Spinal cord (tissue), 10 donors: ENCODE results near the gene PDE4B. TPM values are rescaled to one million over a fixed set of nuclear protein-coding genes. Genes with fewer than 3 reads are reported as not detected.
A peak's percentile ranks its signal among the peaks of the same experiment; 100 is the strongest.
"Not testable (repeated sequence)": the region's sequence is repeated elsewhere in the genome, so short reads cannot be mapped to it uniquely, and the experiment has no call there.

ENCODE experiments used
- DNase-seq, 6 donors: peaks; one replicate each; pipeline versions ENCODE4 v3.0.0 to v3.0.0-alpha.2; 2013 to 2015; ENCODE audit warnings: low spot score in 6 of 6, low read depth in 4 of 6
- H3K27ac ChIP-seq: one replicate; pipeline ENCODE4 v1.5.1; 2013; ENCODE audit warnings: low read depth, low read length, control low read depth
- H3K27me3 ChIP-seq: one replicate; pipeline ENCODE4 v1.6.1; 2013; ENCODE audit warnings: low read length; ENCODE audit not compliant: control insufficient read depth, insufficient read depth
- H3K36me3 ChIP-seq: one replicate; pipeline ENCODE4 v1.6.1; 2013; ENCODE audit warnings: low read length; ENCODE audit not compliant: control insufficient read depth, insufficient read depth
- H3K4me1 ChIP-seq: one replicate; pipeline ENCODE4 v1.6.1; 2013; ENCODE audit warnings: low read length; ENCODE audit not compliant: control insufficient read depth, insufficient read depth
- H3K4me3 ChIP-seq: one replicate; pipeline ENCODE4 v1.5.1; 2013; ENCODE audit warnings: low read depth, low read length, control low read depth
- H3K9me3 ChIP-seq: one replicate; pipeline ENCODE4 v1.6.1; 2013; ENCODE audit warnings: low read length; ENCODE audit not compliant: control insufficient read depth, insufficient read depth
- WGBS: methylation state at CpG from one replicate; pipeline ENCODE4 v1.1.5; 2013; ENCODE audit warnings: missing lambda C conversion rate; ENCODE audit not compliant: insufficient coverage; 5-methylcytosine and 5-hydroxymethylcytosine counted together
- polyA plus RNA-seq, 2 donors: library from polyadenylated mRNA; unstranded; fragments of 120-200 nt; gene quantifications; one replicate each; pipeline ENCODE4 v1.2.1, GENCODE V29; 2013; ENCODE audit not compliant: insufficient read length in 2 of 2
- total RNA-seq, 2 donors: library from RNA; depleted of rRNA in 1 of 2; stranded (reverse); fragments of 120-200 nt in 1 of 2; fragments of >200 nt in 1 of 2; gene quantifications; one replicate each; pipeline versions ENCODE4 v1.2.3 to v1.2.4, GENCODE V29; 2013 to 2014
- donor health status: healthy.

PDE4B gene
- total and polyA plus RNA-seq, 4 donors: 57.7 to 181 (median 90.7) TPM

DNA sequence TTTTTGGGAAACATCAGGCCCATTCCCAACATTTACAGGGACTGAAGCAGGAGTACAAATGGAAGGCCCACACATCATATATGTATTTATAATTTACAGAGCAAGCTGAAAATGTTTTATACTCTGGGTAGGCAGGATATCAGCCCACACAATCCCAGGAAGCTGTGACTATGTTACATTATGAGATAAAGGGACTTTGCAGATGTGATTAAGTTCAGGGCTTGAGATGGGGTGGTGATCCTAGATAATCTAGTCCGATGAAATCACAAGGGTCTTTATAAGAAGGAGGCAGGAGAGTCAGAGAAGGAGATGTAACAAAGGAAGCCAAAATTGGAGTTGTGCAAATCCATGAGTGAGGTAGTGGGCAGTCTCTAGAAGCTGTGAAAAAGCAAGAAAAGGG is 160.5 kb downstream of the PDE4B start:
- 100% methylated on average over 1 of the region's 1 CpG for WGBS
- H3K27me3 ChIP-seq: no peaks in the 10 kb centered on the region
- no peak for DNase-seq

DNA sequence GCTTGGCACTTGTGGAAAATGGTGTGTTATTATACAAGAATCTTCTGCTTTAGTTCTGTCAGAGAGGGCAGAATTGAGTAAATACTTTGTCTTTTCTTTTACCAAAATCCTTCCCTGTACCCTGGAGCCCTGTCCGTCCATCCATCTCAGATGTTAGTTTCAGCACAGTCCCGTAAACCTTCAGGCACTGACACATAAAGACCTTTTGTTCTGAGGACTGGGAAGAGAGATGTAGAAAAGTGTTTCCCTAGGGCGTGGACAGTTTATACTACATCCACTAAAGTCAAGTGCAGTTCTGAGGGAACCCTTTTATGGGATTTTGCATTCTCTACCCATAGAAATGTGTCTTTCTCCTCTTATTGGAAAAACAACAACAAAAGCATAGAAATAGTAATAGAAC is 162.4 kb downstream of the PDE4B start:
- H3K4me3 ChIP-seq: no peak overlapping the region

More for the DNA sequence above, 160.5 kb downstream of the PDE4B start:
- Histone ChIP-seq H3K9me3 (no peaks in the 10 kb centered on the region), H3K4me1 (no peaks in the 10 kb centered on the region), H3K27ac (no peak overlapping the region), H3K36me3 (no peaks in the 10 kb centered on the region), H3K4me3 (no peak overlapping the region)

DNA sequence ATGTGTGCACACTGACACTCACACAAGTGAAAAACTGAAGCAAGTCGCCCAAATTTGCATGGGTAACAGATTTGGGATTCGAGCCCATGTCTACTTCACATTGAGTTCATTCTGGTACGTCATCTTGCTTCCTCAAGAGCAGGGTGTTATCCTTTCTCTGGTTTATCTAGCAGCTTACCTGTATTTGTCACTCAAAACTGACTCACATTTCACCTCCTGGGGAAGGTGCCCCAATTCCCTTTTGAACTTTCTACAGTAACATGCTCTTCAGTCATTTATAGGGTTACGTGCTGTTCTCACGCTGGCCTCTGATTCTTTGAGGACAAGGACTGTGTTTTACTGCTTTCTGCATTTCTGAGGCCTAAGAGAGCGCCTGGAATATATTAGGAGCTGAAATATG is 162.8 kb downstream of the PDE4B start:
- Histone ChIP-seq H3K4me3 (no peak overlapping the region), H3K27ac (no peak overlapping the region), H3K9me3 (no peaks in the 10 kb centered on the region), H3K4me1 (no peaks in the 10 kb centered on the region), H3K36me3 (no peaks in the 10 kb centered on the region), H3K27me3 (no peaks in the 10 kb centered on the region)
- no peak for DNase-seq
- WGBS: 67% methylated on average over 2 of the region's 6 CpGs

More for the DNA sequence above, 162.4 kb downstream of the PDE4B start:
- no peak for DNase-seq
- Histone ChIP-seq H3K4me1 (no peaks in the 10 kb centered on the region), H3K9me3 (no peaks in the 10 kb centered on the region), H3K36me3 (no peaks in the 10 kb centered on the region), H3K27ac (no peak overlapping the region), H3K27me3 (no peaks in the 10 kb centered on the region)
- no CpG with 5 or more reads among the region's 3 CpGs for WGBS

DNA sequence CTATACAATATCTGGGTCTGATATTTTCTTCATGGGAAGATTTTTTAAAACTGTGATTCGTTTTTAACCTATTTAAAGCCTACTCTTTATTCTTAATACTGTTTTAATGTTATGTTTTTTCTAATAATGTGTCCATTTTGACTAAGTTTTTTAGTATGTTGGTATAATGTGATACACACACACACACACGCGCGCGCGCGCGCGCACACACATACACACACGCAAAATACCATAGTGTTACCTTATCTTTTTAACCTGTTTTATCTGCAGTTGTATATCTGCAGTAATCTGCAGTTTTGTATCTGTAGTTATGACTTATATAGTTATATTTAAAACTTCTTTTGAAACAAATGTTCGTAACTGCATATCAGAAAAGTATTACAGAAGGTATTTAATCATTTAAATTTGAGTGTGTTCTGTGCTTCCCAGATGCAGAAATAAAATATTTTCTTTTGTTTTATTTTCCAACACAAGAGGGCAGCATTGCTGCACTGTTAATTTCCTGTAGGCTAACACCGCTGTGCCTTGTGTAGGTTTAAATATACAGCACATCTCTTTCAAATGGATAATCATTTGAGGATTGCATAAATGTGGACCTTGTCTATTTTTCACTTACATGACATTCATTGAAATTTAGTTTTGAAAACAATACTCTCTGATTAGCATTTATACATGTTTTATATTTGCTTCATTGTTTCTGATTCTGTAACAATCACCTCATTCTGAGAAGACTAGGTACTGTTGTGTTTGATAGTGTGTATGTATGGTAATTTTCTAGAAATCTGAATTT is 166.1 kb downstream of the PDE4B start:
- Histone ChIP-seq H3K4me3 (no peak overlapping the region), H3K27me3 (no peaks in the 10 kb centered on the region), H3K36me3 (no peaks in the 10 kb centered on the region), H3K4me1 (peaks cover 4% of the 10 kb centered on the region), H3K27ac (no peak overlapping the region), H3K9me3 (no peaks in the 10 kb centered on the region)
- peak in 5 of 6 donors; percentile 64 to 94 (median 67) for DNase-seq
- WGBS: no CpG with 5 or more reads among the region's 12 CpGs

DNA sequence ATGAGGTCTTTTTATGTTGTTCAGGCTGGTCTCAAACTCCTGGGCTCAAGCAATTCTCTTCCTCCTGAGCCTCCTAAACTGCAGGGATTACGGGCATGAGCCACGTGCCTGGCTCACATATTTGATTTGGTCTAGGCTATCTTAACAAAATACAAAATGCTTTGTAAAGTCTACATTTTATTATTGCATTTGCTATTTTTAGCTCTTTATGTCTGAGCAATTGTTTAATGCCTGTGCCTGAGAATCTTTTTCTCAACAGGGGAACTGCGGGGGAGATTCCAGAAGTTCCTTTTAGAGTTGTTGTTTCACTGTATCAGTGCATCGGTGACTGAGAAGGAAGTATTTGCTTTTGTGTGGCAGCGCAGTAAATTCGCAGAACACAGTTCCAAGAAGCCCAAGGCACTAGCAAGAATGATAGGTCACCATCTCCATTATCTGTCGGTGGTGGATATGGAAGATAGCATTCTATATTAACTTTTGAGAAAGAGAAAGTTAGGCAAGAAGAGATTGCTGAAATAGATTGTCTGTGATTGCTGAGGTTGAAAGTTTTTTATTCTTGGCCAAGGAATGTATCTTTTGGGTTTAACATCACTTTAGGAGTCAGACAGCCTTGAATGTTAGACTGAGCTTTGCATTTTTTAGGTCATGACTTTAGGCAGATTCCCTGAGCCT is 167.3 kb downstream of the PDE4B start:
- Histone ChIP-seq H3K36me3 (no peaks in the 10 kb centered on the region), H3K27ac (no peak overlapping the region), H3K4me3 (no peak overlapping the region), H3K9me3 (no peaks in the 10 kb centered on the region), H3K4me1 (peaks cover 4% of the 10 kb centered on the region), H3K27me3 (no peaks in the 10 kb centered on the region)
- WGBS: 27% methylated on average over 1 of the region's 7 CpGs
- peak in 1 of 6 donors; percentile 28 for DNase-seq

DNA sequence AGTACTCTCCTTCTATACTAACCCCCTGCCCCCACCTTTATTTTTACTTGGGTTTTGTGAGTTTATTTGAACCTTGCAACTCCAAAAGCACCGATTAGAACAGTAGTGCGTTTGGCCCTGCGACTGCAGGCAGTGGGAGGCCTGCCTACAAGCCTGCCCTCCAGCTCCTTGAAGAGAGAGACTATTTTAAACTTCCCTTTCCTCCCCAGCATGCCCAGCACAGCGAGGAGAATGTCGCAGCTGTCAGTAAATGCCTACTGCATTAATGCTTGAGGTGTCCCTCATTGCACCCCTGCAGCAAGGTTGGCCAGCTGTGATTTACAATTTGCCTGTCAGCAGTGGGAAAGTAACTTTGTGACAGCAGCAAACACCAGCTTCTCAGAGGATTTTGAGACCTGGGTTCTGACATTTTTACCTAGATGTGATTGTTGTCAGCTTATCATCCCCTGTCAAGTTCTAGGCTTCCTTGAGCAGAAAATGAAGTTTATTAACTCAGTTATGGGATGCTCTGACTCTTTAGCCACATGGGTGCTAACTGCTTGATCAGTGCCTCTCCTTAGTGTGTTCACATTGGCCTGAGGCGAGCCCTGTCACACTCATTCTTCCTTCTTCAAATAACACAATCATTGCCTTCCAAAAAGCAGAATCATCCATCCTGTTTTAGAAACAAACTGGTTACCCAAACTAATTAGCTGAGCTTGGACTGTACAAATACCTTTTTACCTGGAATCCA is 170.6 kb downstream of the PDE4B start:
- peaks cover 4% of the 10 kb centered on the region for H3K4me1 ChIP-seq
- no peak overlapping the region for H3K4me3 ChIP-seq
- H3K27me3 ChIP-seq: no peaks in the 10 kb centered on the region
- H3K9me3 ChIP-seq: no peaks in the 10 kb centered on the region
- peak overlapping the region; percentile 70 for H3K27ac ChIP-seq
- 23% methylated on average over 6 of the region's 6 CpGs for WGBS
- H3K36me3 ChIP-seq: no peaks in the 10 kb centered on the region
- no peak for DNase-seq

DNA sequence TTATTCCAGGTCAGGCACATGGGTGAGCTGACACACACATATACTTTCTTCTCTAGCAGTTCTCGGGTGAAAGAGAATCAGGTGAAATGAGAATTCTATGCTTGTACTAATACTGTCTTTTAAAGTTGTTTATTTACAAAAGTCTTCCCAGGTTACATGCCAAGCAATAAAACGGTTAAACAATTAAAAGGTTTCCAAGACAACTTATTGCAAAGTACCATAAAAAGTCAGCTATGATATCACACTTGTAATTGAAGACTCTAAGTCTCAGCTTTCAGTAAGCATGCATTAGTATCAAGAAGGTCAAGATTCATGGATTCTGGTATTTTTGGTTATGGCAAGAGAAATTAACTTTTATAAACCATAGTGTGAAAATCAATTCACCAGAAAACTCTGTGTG is 171.4 kb downstream of the PDE4B start:
- WGBS: no CpG with 5 or more reads among the region's 2 CpGs
- H3K27ac ChIP-seq: no peak overlapping the region
- peaks cover 4% of the 10 kb centered on the region for H3K4me1 ChIP-seq
- H3K36me3 ChIP-seq: no peaks in the 10 kb centered on the region
- no peaks in the 10 kb centered on the region for H3K27me3 ChIP-seq
- no peak overlapping the region for H3K4me3 ChIP-seq
- no peaks in the 10 kb centered on the region for H3K9me3 ChIP-seq
- no peak for DNase-seq

DNA sequence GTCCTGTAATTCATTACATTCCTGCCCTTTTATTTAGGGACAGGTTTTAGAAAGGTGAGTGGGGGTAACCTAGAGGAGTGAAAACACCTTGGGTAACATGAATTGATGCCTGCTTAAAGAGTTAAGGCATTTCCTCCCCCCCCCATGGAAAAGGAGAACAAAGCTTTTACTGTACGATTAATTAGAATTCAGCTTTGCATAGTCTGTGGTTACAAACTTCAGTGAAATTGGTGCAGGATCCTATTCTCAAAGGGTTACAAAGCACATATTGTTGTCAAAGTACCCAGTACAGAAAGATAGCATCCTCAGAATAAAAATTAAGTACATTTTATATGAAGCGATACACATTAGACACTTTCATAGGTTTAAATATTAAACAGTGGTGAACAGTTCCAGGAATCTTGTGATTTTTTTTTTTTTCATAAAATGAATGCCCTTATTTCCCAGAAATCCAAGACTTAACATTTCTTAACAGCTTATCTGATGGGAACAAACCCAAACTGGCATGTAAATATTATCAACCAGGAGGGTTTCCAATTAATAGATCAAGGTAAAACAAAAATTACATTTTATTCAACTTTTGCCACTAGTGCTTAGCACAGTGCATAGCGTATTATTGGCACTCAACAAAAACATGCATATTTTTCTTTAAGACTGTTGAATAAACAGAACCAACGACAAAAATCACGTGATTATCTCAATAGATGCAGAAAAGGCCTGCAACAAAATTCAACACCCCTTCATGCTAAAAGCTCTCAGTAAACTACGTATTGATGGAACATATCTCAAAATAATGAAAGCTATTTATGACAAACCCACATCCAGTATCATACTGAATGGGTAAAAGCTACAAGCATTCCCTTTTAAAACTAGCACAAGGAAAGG is 172.7 kb downstream of the PDE4B start:
- H3K4me1 ChIP-seq: peaks cover 4% of the 10 kb centered on the region
- WGBS: 64% methylated on average over 2 of the region's 6 CpGs

DNA sequence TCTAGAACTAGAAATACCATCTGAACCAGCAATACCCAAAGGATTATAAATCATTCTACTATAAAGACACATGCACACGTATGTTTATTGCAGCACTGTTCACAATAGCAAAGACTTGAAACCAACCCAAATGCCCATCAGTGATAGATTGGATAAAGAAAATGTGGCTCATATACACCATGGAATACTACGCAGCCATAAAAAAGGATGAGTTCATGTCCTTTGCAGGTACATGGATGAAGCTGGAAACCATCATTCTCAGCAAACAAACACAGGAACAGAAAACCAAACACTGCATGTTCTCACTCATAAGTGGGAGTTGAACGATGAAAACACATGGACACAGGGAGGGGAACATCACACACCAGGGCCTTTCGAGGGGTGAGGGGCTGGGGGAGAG is 174.8 kb downstream of the PDE4B start:
- H3K9me3 ChIP-seq, H3K4me1 ChIP-seq, H3K36me3 ChIP-seq, H3K4me3 ChIP-seq, H3K27ac ChIP-seq, DNase-seq, H3K27me3 ChIP-seq: not testable (repeated sequence)
- no CpG with 5 or more reads among the region's 4 CpGs for WGBS

More for the DNA sequence above, 172.7 kb downstream of the PDE4B start:
- H3K27ac ChIP-seq: peak overlapping the region; percentile 61
- H3K27me3 ChIP-seq: no peaks in the 10 kb centered on the region
- H3K9me3 ChIP-seq: no peaks in the 10 kb centered on the region
- no peaks in the 10 kb centered on the region for H3K36me3 ChIP-seq
- peak in 2 of 6 donors; percentile 53 to 64 for DNase-seq
- no peak overlapping the region for H3K4me3 ChIP-seq
